CD4-positive, alpha-beta memory T cell (primary cell): ENCODE results near the gene FIBCD1. TPM values are rescaled to one million over a fixed set of nuclear protein-coding genes. Genes with fewer than 3 reads are reported as not detected.
A peak's percentile ranks its signal among the peaks of the same experiment; 100 is the strongest.
"Not testable (repeated sequence)": the region's sequence is repeated elsewhere in the genome, so short reads cannot be mapped to it uniquely, and the experiment has no call there.

Experiments used
- CTCF ChIA-PET: fragments of 350-600 bp; sonication (Branson Sonifier 250); formaldehyde crosslinking; loops from one replicate; lab custom pipeline; 2021; ENCODE audit warnings: inconsistent platforms; ENCODE audit not compliant: partially characterized antibody; lab: Charles Lee
- POLR2A ChIA-PET: fragments of 350-600 bp; sonication (Branson Sonifier 250); formaldehyde crosslinking; loops from one replicate; lab custom pipeline; 2021; ENCODE audit not compliant: partially characterized antibody; lab: Charles Lee
- DNase-seq, 5 donors: peaks; one replicate each; pipeline versions ENCODE4 v3.0.0 to v3.0.0-alpha.2; 2020 to 2022; ENCODE audit warnings: mixed read lengths in 1 of 5
- H3K27ac ChIP-seq: one replicate; pipeline ENCODE4 v1.7.0; 2013; ENCODE audit warnings: low read depth, low read length
- H3K27me3 ChIP-seq: 2 replicates; pipeline ENCODE4 v1.7.0; 2013; ENCODE audit warnings: mild to moderate bottlenecking, low read length, moderate library complexity; ENCODE audit not compliant: insufficient read depth
- H3K36me3 ChIP-seq: 2 replicates; pipeline ENCODE4 v1.7.0; 2013; ENCODE audit warnings: mild to moderate bottlenecking, low read length, moderate library complexity; ENCODE audit not compliant: insufficient read depth
- H3K4me1 ChIP-seq: 2 replicates; pipeline ENCODE4 v1.7.0; 2013; ENCODE audit warnings: mild to moderate bottlenecking, low read length, moderate library complexity; ENCODE audit not compliant: insufficient read depth
- H3K4me3 ChIP-seq, 2 donors: one replicate each; pipeline ENCODE4 v1.7.0; 2013; ENCODE audit warnings: low read length in 2 of 2, mild to moderate bottlenecking in 1 of 2
- H3K9me3 ChIP-seq, 2 donors: one replicate each; pipeline ENCODE4 v1.7.0; 2013; ENCODE audit warnings: low read length in 2 of 2, control low read depth in 1 of 2; ENCODE audit not compliant: control insufficient read depth in 1 of 2
- H3K27ac Mint-ChIP-seq, 7 donors: one replicate each; pipeline ENCODE4 v1.8.0; 2020 to 2021; ENCODE audit warnings: mixed read lengths in 7 of 7, mild to moderate bottlenecking in 6 of 7, inconsistent platforms in 3 of 7, moderate library complexity in 3 of 7
- H3K27me3 Mint-ChIP-seq, 2 donors: one replicate each; pipeline ENCODE4 v1.8.0; 2020 to 2021; ENCODE audit warnings: mixed read lengths in 2 of 2
- H3K36me3 Mint-ChIP-seq, 2 donors: one replicate each; pipeline ENCODE4 v1.8.0; 2020 to 2021; ENCODE audit warnings: mixed read lengths in 2 of 2, inconsistent platforms in 1 of 2, mild to moderate bottlenecking in 1 of 2
- H3K4me1 Mint-ChIP-seq, 4 donors: one replicate each; pipeline ENCODE4 v1.8.0; 2020 to 2021; ENCODE audit warnings: mixed read lengths in 4 of 4, mild to moderate bottlenecking in 1 of 4
- H3K4me3 Mint-ChIP-seq, 8 donors: one replicate each; pipeline ENCODE4 v1.8.0; 2020 to 2021; ENCODE audit warnings: mixed read lengths in 8 of 8, mild to moderate bottlenecking in 7 of 8, moderate library complexity in 6 of 8, inconsistent platforms in 3 of 8
- H3K9me3 Mint-ChIP-seq, 8 donors: one replicate each; pipeline ENCODE4 v1.8.0; 2020 to 2021; ENCODE audit warnings: mixed read lengths in 8 of 8, mild to moderate bottlenecking in 5 of 8, inconsistent platforms in 3 of 8, moderate library complexity in 1 of 8
- intact Hi-C: fragments of 100-400 bp; cut with micrococcal nuclease; formaldehyde crosslinking; loops from one replicate; pipeline ENCODE4 v1.15.1; 2023
- polyA plus RNA-seq, 2 donors: library from polyadenylated mRNA; unstranded; fragments of 300-500 nt; fragmentation: Illumina TruSeq; gene quantifications; one replicate each; pipeline ENCODE4 v1.2.3, GENCODE V29; 2021
- total RNA-seq, 2 experiments: library from RNA; stranded (reverse); gene quantifications; one replicate each; pipeline ENCODE4 v1.2.3, GENCODE V29; 2021

Gene FIBCD1
- total and polyA plus RNA-seq, 4 experiments from 2014 or later = not detected

- Mint-ChIP-seq H3K27ac (no peak overlapping the region), H3K9me3 (peaks cover 0 to 5% (median 0%) of the 10 kb centered on the region in 8 donors), H3K4me3 (peak overlapping the region in 1 of 8 donors; percentile 45), H3K27me3 (peaks cover 3 to 6% of the 10 kb centered on the region in 2 donors), H3K4me1 (peaks cover 0 to 3% (median under 1%) of the 10 kb centered on the region in 4 donors), H3K36me3 (peaks cover 0 to 4% of the 10 kb centered on the region in 2 donors)
- Histone ChIP-seq H3K4me3 (no peak overlapping the region), H3K4me1 (no peaks in the 10 kb centered on the region), H3K27ac (no peak overlapping the region), H3K36me3 (no peaks in the 10 kb centered on the region), H3K9me3 (no peaks in the 10 kb centered on the region), H3K27me3 (peaks cover 5% of the 10 kb centered on the region)
- ChIA-PET POLR2A (no interaction called here), CTCF (no interaction called here)
- intact Hi-C loops = no loop called here
- DNase-seq = no peak
These were observed 24.4 kb upstream of the FIBCD1 start for GRCh38 chr9:130963337-130963908.

GRCh38 chr9:130962418-130963316, 23.6 kb upstream of the FIBCD1 start:
- no peak overlapping the region for H3K27ac ChIP-seq
- ChIA-PET POLR2A (no interaction called here), CTCF (no interaction called here)
- Mint-ChIP-seq H3K9me3 (peaks cover 0 to 5% (median 0%) of the 10 kb centered on the region in 8 donors), H3K27ac (no peak overlapping the region), H3K36me3 (peaks cover 0 to 4% of the 10 kb centered on the region in 2 donors), H3K4me1 (peaks cover 0 to 3% (median under 1%) of the 10 kb centered on the region in 4 donors), H3K4me3 (no peak overlapping the region), H3K27me3 (peaks cover 3 to 6% of the 10 kb centered on the region in 2 donors)
- H3K9me3 ChIP-seq = no peaks in the 10 kb centered on the region
- no peak for DNase-seq
- intact Hi-C loops = no loop called here
- no peaks in the 10 kb centered on the region for H3K4me1 ChIP-seq
- no peak overlapping the region for H3K4me3 ChIP-seq
- peaks cover 5% of the 10 kb centered on the region for H3K27me3 ChIP-seq
- no peaks in the 10 kb centered on the region for H3K36me3 ChIP-seq

- Histone ChIP-seq H3K9me3 (no peaks in the 10 kb centered on the region), H3K27me3 (peaks cover 5% of the 10 kb centered on the region), H3K27ac (no peak overlapping the region), H3K4me3 (no peak overlapping the region), H3K36me3 (no peaks in the 10 kb centered on the region), H3K4me1 (no peaks in the 10 kb centered on the region)
- no peak overlapping the region for H3K27ac Mint-ChIP-seq
- ChIA-PET CTCF (no interaction called here), POLR2A (no interaction called here)
- peaks cover 3 to 6% of the 10 kb centered on the region in 2 donors for H3K27me3 Mint-ChIP-seq
- peaks cover 0 to 3% (median under 1%) of the 10 kb centered on the region in 4 donors for H3K4me1 Mint-ChIP-seq
- H3K36me3 Mint-ChIP-seq = peaks cover 0 to 4% of the 10 kb centered on the region in 2 donors
- DNase-seq = no peak
- intact Hi-C loops = no loop called here
- H3K4me3 Mint-ChIP-seq = no peak overlapping the region
- peaks cover 0 to 5% (median 0%) of the 10 kb centered on the region in 8 donors for H3K9me3 Mint-ChIP-seq
These were observed 22.7 kb upstream of the FIBCD1 start for GRCh38 chr9:130961511-130962300.

- ChIA-PET CTCF (no interaction called here), POLR2A (no interaction called here)
- Mint-ChIP-seq H3K27me3 (peaks cover 3 to 6% of the 10 kb centered on the region in 2 donors), H3K4me1 (peaks cover 0 to 3% (median under 1%) of the 10 kb centered on the region in 4 donors), H3K4me3 (no peak overlapping the region), H3K9me3 (peaks cover 0 to 5% (median 0%) of the 10 kb centered on the region in 8 donors), H3K27ac (no peak overlapping the region), H3K36me3 (peaks cover 0 to 4% of the 10 kb centered on the region in 2 donors)
- intact Hi-C loops = no loop called here
- Histone ChIP-seq H3K4me3 (no peak overlapping the region), H3K27ac (no peak overlapping the region), H3K27me3 (peaks cover 5% of the 10 kb centered on the region), H3K4me1 (no peaks in the 10 kb centered on the region), H3K36me3 (no peaks in the 10 kb centered on the region), H3K9me3 (no peaks in the 10 kb centered on the region)
- no peak for DNase-seq
These were observed 21.7 kb upstream of the FIBCD1 start for GRCh38 chr9:130960522-130961378.

- Mint-ChIP-seq H3K9me3 (peaks cover 0 to 5% (median 0%) of the 10 kb centered on the region in 8 donors), H3K27ac (no peak overlapping the region), H3K27me3 (peaks cover 3 to 4% of the 10 kb centered on the region in 2 donors), H3K4me1 (peaks cover 0 to 3% (median under 1%) of the 10 kb centered on the region in 4 donors), H3K4me3 (no peak overlapping the region), H3K36me3 (peaks cover 0 to 4% of the 10 kb centered on the region in 2 donors)
- no peak for DNase-seq
- Histone ChIP-seq H3K27me3 (peaks cover 5% of the 10 kb centered on the region), H3K36me3 (no peaks in the 10 kb centered on the region), H3K27ac (no peak overlapping the region), H3K9me3 (no peaks in the 10 kb centered on the region), H3K4me1 (no peaks in the 10 kb centered on the region), H3K4me3 (no peak overlapping the region)
- ChIA-PET CTCF (no interaction called here), POLR2A (no interaction called here)
- intact Hi-C loops = no loop called here
These were observed 20.8 kb upstream of the FIBCD1 start for GRCh38 chr9:130959809-130960334.

- DNase-seq, H3K4me1 Mint-ChIP-seq, H3K27me3 Mint-ChIP-seq, H3K36me3 Mint-ChIP-seq, H3K9me3 ChIP-seq, H3K27ac Mint-ChIP-seq, H3K4me1 ChIP-seq, POLR2A ChIA-PET, CTCF ChIA-PET, H3K9me3 Mint-ChIP-seq, H3K4me3 ChIP-seq, H3K36me3 ChIP-seq, H3K27me3 ChIP-seq, intact Hi-C loops, H3K4me3 Mint-ChIP-seq, H3K27ac ChIP-seq: not testable (repeated sequence)
These were observed 19.5 kb upstream of the FIBCD1 start for GRCh38 chr9:130958564-130958963.
